T1000 (cell line): ENCODE measurements around the gene THOC6.
"Not testable (repeated sequence)": the region's sequence is repeated elsewhere in the genome, so short reads cannot be mapped to it uniquely, and the experiment has no call there.

ENCODE experiments used
- DNase-seq: peaks from one replicate; lab custom pipeline; 2025; ENCODE audit warnings: mixed read lengths; lab: John Stamatoyannopoulos, UW

The THOC6 gene

GRCh38 chr16:3054965-3055733 is 31.3 kb downstream of the THOC6 start:
- DNase-seq, result no peak

- DNase-seq, result not testable (repeated sequence)
These were observed 31.9 kb downstream of the THOC6 start for GRCh38 chr16:3055734-3056115.

GRCh38 chr16:3056336-3057180 is 32.7 kb downstream of the THOC6 start:
- no peak for DNase-seq

GRCh38 chr16:3057181-3058138 is 33.6 kb downstream of the THOC6 start:
- DNase-seq, result no peak

- DNase-seq, result no peak
These were observed 34.5 kb downstream of the THOC6 start for GRCh38 chr16:3058139-3059030.

- DNase-seq, result peak; percentile 78
These were observed 35.3 kb downstream of the THOC6 start for GRCh38 chr16:3059041-3059722.

- DNase-seq, result no peak
These were observed 35.9 kb downstream of the THOC6 start for GRCh38 chr16:3059723-3060242.

- no peak for DNase-seq
These were observed 36.7 kb downstream of the THOC6 start for GRCh38 chr16:3060339-3061127.

GRCh38 chr16:3062553-3062952 is 38.7 kb downstream of the THOC6 start:
- no peak for DNase-seq

- no peak for DNase-seq
These were observed 40.0 kb downstream of the THOC6 start for GRCh38 chr16:3063625-3064386.

- peak; percentile 31 for DNase-seq
These were observed 41.4 kb downstream of the THOC6 start, which contains the start of gene IL32 for GRCh38 chr16:3065069-3065741. IL32 (plus strand) TSS chr16:3065640; CDS start chr16:3065812, 172 bp downstream.

- DNase-seq, result no peak
These were observed 42.1 kb downstream of the THOC6 start for GRCh38 chr16:3065742-3066439.

GRCh38 chr16:3066440-3066748 is 42.6 kb downstream of the THOC6 start:
- no peak for DNase-seq

GRCh38 chr16:3068487-3068886 is 44.7 kb downstream of the THOC6 start:
- no peak for DNase-seq

GRCh38 chr16:3069146-3069545 is 45.3 kb downstream of the THOC6 start:
- not testable (repeated sequence) for DNase-seq

GRCh38 chr16:3070608-3071111 is 46.8 kb downstream of the THOC6 start:
- DNase-seq, result no peak

- no peak for DNase-seq
These were observed 47.8 kb downstream of the THOC6 start for GRCh38 chr16:3071655-3072054.
